H1 (cell line): ENCODE measurements around the gene PDE4B. TPM values are rescaled to one million over a fixed set of nuclear protein-coding genes. Genes with fewer than 3 reads are reported as not detected.

Source experiments
- CTCF ChIA-PET: fragments of 300-600 bp; sonication (Branson Sonifier 250); formaldehyde crosslinking; loops from one replicate; lab custom pipeline; 2021; ENCODE audit not compliant: partially characterized antibody; lab: Charles Lee
- POLR2A ChIA-PET: fragments of 300-600 bp; sonication (Branson Sonifier 250); formaldehyde crosslinking; loops from one replicate; lab custom pipeline; 2021; ENCODE audit warnings: inconsistent platforms; ENCODE audit not compliant: partially characterized antibody; lab: Charles Lee
- DNase-seq, 2 experiments: peaks; one replicate each; pipeline versions ENCODE4 v3.0.0 to v3.0.0-alpha.2; 2010 to 2022; ENCODE audit warnings: low spot score in 2 of 2, low read depth in 1 of 2, mixed read lengths in 1 of 2
- FAIRE-seq: peaks from 2 replicates; lab custom pipeline; 2011; peaks lifted over from hg19 to GRCh38; lab: Jason Lieb, UNC
- H2AFZ ChIP-seq: 2 replicates; pipeline ENCODE4 v1.8.1; 2012; ENCODE audit warnings: low read length, inconsistent platforms
- H2AK5ac ChIP-seq: 2 replicates; pipeline ENCODE4 v1.6.1; 2013; ENCODE audit warnings: low read depth, low read length
- H2BK120ac ChIP-seq: replicated peaks from 2 replicates; pipeline ENCODE3; 2013; ENCODE audit warnings: low read depth, low read length, inconsistent platforms
- H2BK12ac ChIP-seq: 2 replicates; pipeline ENCODE4 v1.6.1; 2013; ENCODE audit warnings: low read depth, low read length
- H2BK15ac ChIP-seq: 2 replicates; pipeline ENCODE4 v1.6.1; 2013; ENCODE audit warnings: low read length
- H2BK20ac ChIP-seq: 2 replicates; pipeline ENCODE4 v1.6.1; 2013; ENCODE audit warnings: low read length
- H2BK5ac ChIP-seq: 2 replicates; pipeline ENCODE4 v1.6.1; 2013; ENCODE audit warnings: low read depth, low read length
- H3K14ac ChIP-seq: 2 replicates; pipeline ENCODE4 v1.6.1; 2013; ENCODE audit warnings: inconsistent platforms; ENCODE audit not compliant: insufficient read length
- H3K18ac ChIP-seq: 2 replicates; pipeline ENCODE4 v1.6.1; 2013; ENCODE audit warnings: low read length; ENCODE audit errors: extremely low read depth
- H3K23ac ChIP-seq: 2 replicates; pipeline ENCODE4 v1.6.1; 2013; ENCODE audit warnings: inconsistent platforms; ENCODE audit not compliant: insufficient read length
- H3K23me2 ChIP-seq: 2 replicates; pipeline ENCODE4 v1.6.1; 2013; ENCODE audit warnings: low read depth, low read length
- H3K27ac ChIP-seq: 2 replicates; pipeline ENCODE4 v1.6.1; 2011; ENCODE audit warnings: low read depth, low read length, inconsistent platforms
- H3K27me3 ChIP-seq, 4 experiments: replicated peaks in 1 of 4; 1 replicate in 1 of 4; 2 replicates in 3 of 4; pipeline versions ENCODE4 v1.6.1 to v1.8.1; 2011 to 2013; ENCODE audit warnings: low read length in 3 of 4, mild to moderate bottlenecking in 3 of 4, inconsistent platforms in 2 of 4, mixed read lengths in 2 of 4, moderate library complexity in 1 of 4; ENCODE audit not compliant: control insufficient read depth in 3 of 4, insufficient read depth in 3 of 4; ENCODE audit errors: extremely low read depth in 1 of 4
- H3K36me3 ChIP-seq, 4 experiments: 2 replicates each; pipeline versions ENCODE4 v1.6.1 to v1.8.1; 2011 to 2013; ENCODE audit warnings: mild to moderate bottlenecking in 4 of 4, low read length in 3 of 4, moderate library complexity in 2 of 4, control low read depth in 1 of 4, inconsistent platforms in 1 of 4; ENCODE audit not compliant: insufficient read depth in 4 of 4, control insufficient read depth in 2 of 4
- H3K4ac ChIP-seq: replicated peaks from 2 replicates; pipeline ENCODE3; 2013; ENCODE audit warnings: low read length, low read depth, mixed read lengths, inconsistent platforms; ENCODE audit not compliant: insufficient read length
- H3K4me1 ChIP-seq, 4 experiments: replicated peaks in 1 of 4; 1 replicate in 1 of 4; 2 replicates in 3 of 4; pipeline versions ENCODE4 v1.6.1 to v1.8.1; 2011 to 2013; ENCODE audit warnings: low read length in 3 of 4, inconsistent platforms in 2 of 4, mixed read lengths in 1 of 4; ENCODE audit not compliant: insufficient read depth in 4 of 4, control insufficient read depth in 3 of 4
- H3K4me2 ChIP-seq, 2 experiments: 2 replicates each; pipeline versions ENCODE4 v1.6.1 to v1.8.1; 2011 to 2013; ENCODE audit warnings: low read depth in 2 of 2, low read length in 2 of 2, control low read depth in 1 of 2, inconsistent platforms in 1 of 2, mild to moderate bottlenecking in 1 of 2; ENCODE audit not compliant: insufficient read depth in 1 of 2
- H3K4me3 ChIP-seq, 4 experiments: fragments of 200-600, 300-600 bp in 1 of 4; sonication (generic), shearing (Covaris generic), sonication (Bioruptor Twin) in 1 of 4; 2 replicates each; pipeline versions ENCODE4 v1.5.1 to v1.8.1; 2011 to 2016; ENCODE audit warnings: low read length in 4 of 4, low read depth in 3 of 4, control low read depth in 2 of 4, inconsistent platforms in 2 of 4, mild to moderate bottlenecking in 2 of 4, mixed read lengths in 1 of 4, moderate library complexity in 1 of 4; ENCODE audit not compliant: insufficient read depth in 2 of 4; ENCODE audit errors: extremely low read depth in 1 of 4
- H3K56ac ChIP-seq: replicated peaks from 2 replicates; pipeline ENCODE3; 2013; ENCODE audit warnings: low read depth, mild to moderate bottlenecking, mixed read lengths, low read length, inconsistent platforms; ENCODE audit not compliant: insufficient read length
- H3K79me1 ChIP-seq: 2 replicates; pipeline ENCODE4 v1.6.1; 2013; ENCODE audit warnings: low read depth, low read length, control low read depth
- H3K79me2 ChIP-seq, 2 experiments: 2 replicates each; pipeline versions ENCODE4 v1.6.1 to v1.8.1; 2012 to 2013; ENCODE audit warnings: low read length in 2 of 2, mild to moderate bottlenecking in 2 of 2, inconsistent platforms in 1 of 2; ENCODE audit not compliant: insufficient read depth in 2 of 2, control insufficient read depth in 1 of 2
- H3K9ac ChIP-seq, 4 experiments: replicated peaks in 1 of 4; 1 replicate in 1 of 4; 2 replicates in 3 of 4; pipeline versions ENCODE4 v1.6.1 to v1.8.1; 2011 to 2013; ENCODE audit warnings: low read depth in 3 of 4, low read length in 3 of 4, control low read depth in 2 of 4, mild to moderate bottlenecking in 2 of 4, moderate library complexity in 2 of 4, inconsistent platforms in 1 of 4; ENCODE audit errors: extremely low read depth in 1 of 4
- H3K9me3 ChIP-seq, 2 experiments: 2 replicates each; pipeline versions ENCODE4 v1.6.1 to v1.8.1; 2012 to 2013; ENCODE audit warnings: mild to moderate bottlenecking in 2 of 2, moderate library complexity in 2 of 2, control low read depth in 1 of 2, inconsistent platforms in 1 of 2, low read depth in 1 of 2, low read length in 1 of 2, mixed read lengths in 1 of 2; ENCODE audit not compliant: insufficient read depth in 2 of 2
- H4K20me1 ChIP-seq, 2 experiments: replicated peaks in 1 of 2; 2 replicates each; pipeline versions ENCODE3 to v1.8.1; 2011 to 2013; ENCODE audit warnings: inconsistent platforms in 2 of 2, low read length in 2 of 2, mild to moderate bottlenecking in 1 of 2; ENCODE audit not compliant: insufficient read depth in 2 of 2, control insufficient read depth in 1 of 2
- H4K5ac ChIP-seq: 2 replicates; pipeline ENCODE4 v1.6.1; 2013; ENCODE audit warnings: low read length, low read depth, mixed read lengths, inconsistent platforms; ENCODE audit not compliant: insufficient read length
- H4K8ac ChIP-seq: 2 replicates; pipeline ENCODE4 v1.8.0; 2013; ENCODE audit warnings: mild to moderate bottlenecking, moderate library complexity, low read length, inconsistent platforms; ENCODE audit not compliant: insufficient read depth; ENCODE audit errors: extremely low read depth
- H4K91ac ChIP-seq: replicated peaks from 2 replicates; pipeline ENCODE3; 2013; ENCODE audit warnings: low read length, mixed read lengths, inconsistent platforms; ENCODE audit not compliant: insufficient read length
- BRCA1 ChIP-seq: IDR thresholded peaks from 2 replicates; pipeline ENCODE4 v1.6.1; 2012; ENCODE audit warnings: low read depth, low read length, improper control_type of control experiment
- CEBPB ChIP-seq: IDR thresholded peaks from 2 replicates; pipeline ENCODE4 v1.6.1; 2012; ENCODE audit warnings: low read depth, low read length
- EP300 ChIP-seq, 2 experiments: IDR thresholded peaks; 1 replicate in 1 of 2; 2 replicates in 1 of 2; pipeline ENCODE4 v1.6.1; 2011 to 2012; ENCODE audit warnings: low read depth in 2 of 2, low read length in 2 of 2, mild to moderate bottlenecking in 2 of 2, borderline replicate concordance in 1 of 2, inconsistent platforms in 1 of 2, moderate library complexity in 1 of 2
- EZH2 ChIP-seq: fragments of 200-600 bp; sonication (generic); IDR thresholded peaks from 2 replicates; pipeline ENCODE4 v1.7.1; 2012; ENCODE audit warnings: low read depth, mild to moderate bottlenecking, moderate library complexity, low read length, inconsistent platforms; ENCODE audit not compliant: severe bottlenecking
- POLR2A ChIP-seq, 2 experiments: IDR thresholded peaks; 1 replicate in 1 of 2; 2 replicates in 1 of 2; pipeline ENCODE4 v1.6.1; 2011; ENCODE audit warnings: low read depth in 2 of 2, low read length in 2 of 2, mild to moderate bottlenecking in 2 of 2; ENCODE audit errors: control extremely low read depth in 1 of 2
- RAD21 ChIP-seq, 2 experiments: IDR thresholded peaks in 1 of 2; conservative IDR thresholded peaks in 1 of 2; 2 replicates each; pipeline ENCODE4 v1.6.1; 2011; ENCODE audit warnings: low read depth in 2 of 2, low read length in 2 of 2, improper control_type of control experiment in 1 of 2, inconsistent platforms in 1 of 2, mild to moderate bottlenecking in 1 of 2, moderate library complexity in 1 of 2
- RNF2 ChIP-seq: fragments of 200-900, 300-1000 bp; sonication (generic); IDR thresholded peaks from 2 replicates; pipeline ENCODE4 v1.7.1; 2016; ENCODE audit warnings: borderline replicate concordance, low read depth, mild to moderate bottlenecking, antibody characterized with exemption, low read length; ENCODE audit not compliant: poor library complexity, severe bottlenecking; ENCODE audit errors: missing control alignments
- RXRA ChIP-seq: IDR thresholded peaks from 2 replicates; pipeline ENCODE4 v1.6.1; 2011; ENCODE audit warnings: low read depth, mild to moderate bottlenecking, low read length, moderate library complexity; ENCODE audit not compliant: insufficient read depth
- SAP30 ChIP-seq: fragments of 300-600 bp; sonication (generic); IDR thresholded peaks from 2 replicates; pipeline ENCODE4 v1.7.1; 2012; ENCODE audit warnings: low read length, moderate library complexity, mild to moderate bottlenecking, inconsistent platforms; ENCODE audit not compliant: insufficient read depth, insufficient replicate concordance
- SP1 ChIP-seq: IDR thresholded peaks from 2 replicates; pipeline ENCODE4 v1.6.1; 2011; ENCODE audit warnings: low read depth, low read length
- polyA plus RNA-seq, 7 experiments: library from polyadenylated mRNA; depleted of rRNA in 3 of 7; stranded (reverse) in 5 of 7; unstranded in 2 of 7; fragments of >200 nt in 5 of 7; fragments of 200-250 nt in 2 of 7; gene quantifications; 1 replicate in 5 of 7; 2 replicates in 1 of 7; 4 replicates in 1 of 7; pipeline versions ENCODE4 v1.2.1 to v1.2.3, GENCODE V29; 2011 to 2013; ENCODE audit warnings: missing spikeins in 2 of 7, mixed read lengths in 2 of 7
- total RNA-seq: library from RNA; stranded (reverse); fragmentation: NEBNext Ultra II Directional; extraction: Animal tissue kit (Norgen Biotek cat#: 25700); gene quantifications from 2 replicates; pipeline ENCODE4 v1.2.1, GENCODE V29; 2021
- TF ChIP-seq, protein P1 (sequence below): IDR thresholded peaks from 2 replicates; pipeline ENCODE4 v1.6.1; 2012; ENCODE audit warnings: inconsistent platforms
- TF ChIP-seq, protein P2 (sequence below): IDR thresholded peaks from 2 replicates; pipeline ENCODE4 v1.6.1; 2012; ENCODE audit warnings: low read length, inconsistent platforms

Gene PDE4B
- total and polyA plus RNA-seq, 2 of the 8 experiments (the other 6 are each of a cell fraction or from before 2014, with no cell fraction given), result 5.0 to 15.1 TPM

DNA sequence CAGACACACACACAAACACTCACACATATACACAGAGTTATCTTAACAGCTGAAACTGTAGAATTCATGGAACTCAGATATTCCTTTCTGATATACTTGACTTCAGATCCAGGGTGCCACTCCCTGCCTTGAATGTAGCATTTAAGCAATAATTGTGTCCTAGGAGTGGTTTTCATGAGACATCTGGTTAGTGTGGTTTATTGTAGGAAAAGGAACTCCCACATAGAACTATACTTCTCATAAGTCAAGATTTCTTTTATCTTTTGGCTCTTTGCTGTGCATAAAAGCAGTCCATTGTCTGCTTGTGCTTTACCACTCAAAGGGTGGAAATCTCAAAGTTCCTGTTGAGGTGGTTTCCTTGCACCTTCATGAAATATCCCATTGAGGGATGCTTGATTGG lies 468.7 kb downstream of the PDE4B start:
- H3K9ac ChIP-seq, result no peak overlapping the region
- no peak overlapping the region for H2BK15ac ChIP-seq
- no peak overlapping the region for H3K4ac ChIP-seq
- FAIRE-seq (no peak), DNase-seq (no peak)
- H4K8ac ChIP-seq, result no peak overlapping the region
- H4K5ac ChIP-seq, result no peak overlapping the region
- no peak overlapping the region for H3K4me2 ChIP-seq
- no peak overlapping the region for H3K56ac ChIP-seq
- no peak overlapping the region for H2BK12ac ChIP-seq
- H3K23me2 ChIP-seq, result no peaks in the 10 kb centered on the region
- no peak overlapping the region for H3K27ac ChIP-seq
- H2AFZ ChIP-seq, result no peak overlapping the region
- H4K91ac ChIP-seq, result no peak overlapping the region
- no peaks in the 10 kb centered on the region for H3K79me2 ChIP-seq
- H4K20me1 ChIP-seq, result no peaks in the 10 kb centered on the region
- H3K27me3 ChIP-seq, result no peaks in the 10 kb centered on the region
- H3K4me3 ChIP-seq, result no peak overlapping the region
- peaks cover 0 to 3% (median under 1%) of the 10 kb centered on the region in 4 experiments; a peak in 2 of 7 replicates for H3K4me1 ChIP-seq
- no peaks in the 10 kb centered on the region for H3K79me1 ChIP-seq
- H3K36me3 ChIP-seq, result no peaks in the 10 kb centered on the region
- no peak overlapping the region for H2BK20ac ChIP-seq
- H2BK5ac ChIP-seq, result no peak overlapping the region
- no peak overlapping the region for H2AK5ac ChIP-seq
- H2BK120ac ChIP-seq, result no peak overlapping the region
- POLR2A ChIA-PET, result no interaction called here
- H3K14ac ChIP-seq, result no peak overlapping the region
- CTCF ChIA-PET, result interaction anchor here (0.7 to 2.8 kb wide), 5 partner anchors 9 to 193 kb away, joined by 3 to 26 read pairs (median 4); no protein-coding TSS in a partner anchor
- no peaks in the 10 kb centered on the region for H3K9me3 ChIP-seq
- H3K23ac ChIP-seq, result no peak overlapping the region
- H3K18ac ChIP-seq, result no peak overlapping the region
- TF ChIP-seq, protein P1, sequence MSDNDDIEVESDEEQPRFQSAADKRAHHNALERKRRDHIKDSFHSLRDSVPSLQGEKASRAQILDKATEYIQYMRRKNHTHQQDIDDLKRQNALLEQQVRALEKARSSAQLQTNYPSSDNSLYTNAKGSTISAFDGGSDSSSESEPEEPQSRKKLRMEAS, result no peak
- no peak for TF ChIP-seq EZH2
- TF ChIP-seq SP1, result no peak
- no peak for TF ChIP-seq POLR2A (IDR thresholded peaks at IDR 0.05; ENCODE audit: control extremely low read depth in 1 of 2, low read depth in 2 of 2, low read length in 2 of 2)
- no peak for TF ChIP-seq CEBPB
- no peak for TF ChIP-seq BRCA1
- no peak for TF ChIP-seq SAP30
- TF ChIP-seq RXRA, result no peak
- no peak for TF ChIP-seq EP300 (IDR thresholded peaks at IDR 0.05; ENCODE audit: borderline replicate concordance in 1 of 2, low read depth in 2 of 2, low read length in 2 of 2)
- TF ChIP-seq RAD21 (IDR thresholded peaks at IDR 0.05 in 1 of 2, conservative IDR thresholded peaks at IDR 0.05 in 1 of 2; ENCODE audit: low read depth in 2 of 2, low read length in 2 of 2), result no peak
- no peak for TF ChIP-seq RNF2
- TF ChIP-seq, protein P2, sequence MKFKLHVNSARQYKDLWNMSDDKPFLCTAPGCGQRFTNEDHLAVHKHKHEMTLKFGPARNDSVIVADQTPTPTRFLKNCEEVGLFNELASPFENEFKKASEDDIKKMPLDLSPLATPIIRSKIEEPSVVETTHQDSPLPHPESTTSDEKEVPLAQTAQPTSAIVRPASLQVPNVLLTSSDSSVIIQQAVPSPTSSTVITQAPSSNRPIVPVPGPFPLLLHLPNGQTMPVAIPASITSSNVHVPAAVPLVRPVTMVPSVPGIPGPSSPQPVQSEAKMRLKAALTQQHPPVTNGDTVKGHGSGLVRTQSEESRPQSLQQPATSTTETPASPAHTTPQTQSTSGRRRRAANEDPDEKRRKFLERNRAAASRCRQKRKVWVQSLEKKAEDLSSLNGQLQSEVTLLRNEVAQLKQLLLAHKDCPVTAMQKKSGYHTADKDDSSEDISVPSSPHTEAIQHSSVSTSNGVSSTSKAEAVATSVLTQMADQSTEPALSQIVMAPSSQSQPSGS, result no peak
